GM10266 (cell line): Measurements from ENCODE around the gene PXDC1.
"Not testable (repeated sequence)": the region's sequence is repeated elsewhere in the genome, so short reads cannot be mapped to it uniquely, and the experiment has no call there.

Experiments used
- DNase-seq: peaks from one replicate; pipeline ENCODE4 v3.0.0; 2012; ENCODE audit errors: extremely low spot score
- CTCF ChIP-seq: IDR thresholded peaks from 2 replicates; pipeline ENCODE4 v1.5.1; 2012; ENCODE audit warnings: mild to moderate bottlenecking, low read depth; ENCODE audit not compliant: control insufficient read depth, insufficient read depth; ENCODE audit errors: missing control alignments

PXDC1 gene

GRCh38 chr6:3758842-3759144, 7.3 kb upstream of the PXDC1 start:
- no peak for DNase-seq
- TF ChIP-seq CTCF, result no peak

- not testable (repeated sequence) for DNase-seq
Measured at GRCh38 chr6:3757998-3758841, 6.7 kb upstream of the PXDC1 start.

GRCh38 chr6:3757241-3757641, 5.7 kb upstream of the PXDC1 start:
- no peak for TF ChIP-seq CTCF
- DNase-seq, result no peak

- no peak for DNase-seq
- no peak for TF ChIP-seq CTCF
Measured at GRCh38 chr6:3756546-3756945, 5.0 kb upstream of the PXDC1 start.

GRCh38 chr6:3755637-3756545, 4.4 kb upstream of the PXDC1 start:
- TF ChIP-seq CTCF, result no peak
- DNase-seq, result no peak

- DNase-seq, result no peak
- TF ChIP-seq CTCF, result no peak
Measured at GRCh38 chr6:3754776-3755175, 3.3 kb upstream of the PXDC1 start.

- not testable (repeated sequence) for DNase-seq
Measured at GRCh38 chr6:3754032-3754725, 2.7 kb upstream of the PXDC1 start.
